HepG2 (cell line): ENCODE results near the gene CMIP.

Experiments
- MAZ ChIP-seq, 2 experiments: sonication (generic) in 1 of 2; formaldehyde crosslinking in 1 of 2; IDR thresholded peaks; 2 replicates each; pipeline versions ENCODE4 v1.5.0 to v1.6.1; 2012 to 2020; ENCODE audit warnings: low read depth in 2 of 2, mild to moderate bottlenecking in 2 of 2, borderline replicate concordance in 1 of 2, improper control_type of control experiment in 1 of 2, low read length in 1 of 2, missing genetic modification reagents in 1 of 2, moderate library complexity in 1 of 2
- POLR2AphosphoS5 ChIP-seq: IDR thresholded peaks from 2 replicates; pipeline ENCODE4 v1.6.1; 2012; ENCODE audit warnings: low read depth, low read length
- RAD21 ChIP-seq: fragments of 450-650 bp; formaldehyde crosslinking; IDR thresholded peaks from 2 replicates; pipeline ENCODE4 v1.5.0; 2020; ENCODE audit warnings: mild to moderate bottlenecking
- SRY ChIP-seq: sonication (generic); formaldehyde crosslinking; IDR thresholded peaks from 2 replicates; pipeline ENCODE4 v1.8.0; 2022; ENCODE audit warnings: mild to moderate bottlenecking, missing genetic modification reagents
- ZNF775 ChIP-seq: sonication (generic); formaldehyde crosslinking; IDR thresholded peaks from 2 replicates; pipeline ENCODE4 v1.4.0; 2020; ENCODE audit warnings: missing genetic modification reagents, mild to moderate bottlenecking, moderate library complexity, borderline replicate concordance

- no peak for TF ChIP-seq RAD21 (CRISPR knock-in tag)
- no peak for TF ChIP-seq MAZ (IDR thresholded peaks at IDR 0.05; ENCODE audit: borderline replicate concordance, low read depth, low read length)
- TF ChIP-seq MAZ (CRISPR knock-in tag; IDR thresholded peaks at IDR 0.05; ENCODE audit: low read depth): no peak
- TF ChIP-seq SRY (CRISPR knock-in tag): no peak
- TF ChIP-seq ZNF775 (CRISPR knock-in tag): no peak
- TF ChIP-seq POLR2AphosphoS5: no peak
Observed at GRCh38 chr16:81639348-81639747, 194.7 kb downstream of the CMIP start.
